Hepatocyte (in vitro differentiated cells): ENCODE measurements around the gene C2CD3. TPM values are rescaled to one million over a fixed set of nuclear protein-coding genes. Genes with fewer than 3 reads are reported as not detected.

Source experiments
- DNase-seq: peaks from one replicate; pipeline ENCODE4 v3.0.0-alpha.2; 2016; ENCODE audit warnings: low spot score
- H2AFZ ChIP-seq: fragments of 200-600 bp; sonication (generic); 2 replicates; pipeline ENCODE4 v1.6.0; 2016; ENCODE audit warnings: antibody characterized with exemption, mild to moderate bottlenecking
- H3K27ac ChIP-seq: fragments of 200-600 bp; sonication (generic); 2 replicates; pipeline ENCODE4 v1.5.1; 2016; ENCODE audit warnings: mild to moderate bottlenecking
- H3K27me3 ChIP-seq: fragments of 200-600 bp; sonication (generic); 2 replicates; pipeline ENCODE4 v1.6.1; 2016
- H3K36me3 ChIP-seq: fragments of 200-600 bp; sonication (generic); replicated peaks from 2 replicates; pipeline ENCODE4 v1.5.1; 2016; ENCODE audit warnings: low read depth; ENCODE audit not compliant: insufficient read depth
- H3K4me1 ChIP-seq: fragments of 200-600 bp; sonication (generic); 2 replicates; pipeline ENCODE4 v1.5.1; 2016; ENCODE audit warnings: mild to moderate bottlenecking, moderate library complexity; ENCODE audit not compliant: insufficient read depth
- H3K4me2 ChIP-seq: fragments of 200-600 bp; sonication (generic); 2 replicates; pipeline ENCODE4 v1.6.0; 2016
- H3K4me3 ChIP-seq: fragments of 200-600 bp; sonication (generic); 2 replicates; pipeline ENCODE4 v1.5.1; 2016; ENCODE audit warnings: mild to moderate bottlenecking
- H3K79me2 ChIP-seq: fragments of 200-600 bp; sonication (generic); 2 replicates; pipeline ENCODE4 v1.6.0; 2017; ENCODE audit warnings: mild to moderate bottlenecking
- H3K9me2 ChIP-seq: fragments of 200-600 bp; sonication (generic); replicated peaks from 2 replicates; pipeline ENCODE4 v1.6.0; 2017; ENCODE audit warnings: mild to moderate bottlenecking; ENCODE audit not compliant: insufficient read depth
- H3K9me3 ChIP-seq: fragments of 200-600 bp; sonication (generic); 2 replicates; pipeline ENCODE4 v1.5.1; 2016; ENCODE audit warnings: low read depth, mild to moderate bottlenecking
- H4K20me1 ChIP-seq: fragments of 200-600 bp; sonication (generic); 2 replicates; pipeline ENCODE4 v1.6.0; 2016; ENCODE audit warnings: mild to moderate bottlenecking; ENCODE audit not compliant: insufficient read depth, poor library complexity, severe bottlenecking
- EZH2 ChIP-seq: fragments of 200-600 bp; sonication (generic); IDR thresholded peaks from 2 replicates; pipeline ENCODE4 v1.6.1; 2016; ENCODE audit warnings: antibody characterized with exemption, mild to moderate bottlenecking, borderline replicate concordance
- EZH2phosphoT487 ChIP-seq: fragments of 200-600 bp; sonication (generic); IDR thresholded peaks from one replicate; pipeline ENCODE4 v1.6.1; 2018; ENCODE audit warnings: antibody characterized with exemption, mild to moderate bottlenecking, low read depth, moderate library complexity; ENCODE audit not compliant: unreplicated experiment, severe bottlenecking
- WGBS: methylation state at CpG from one replicate; pipeline ENCODE4 v1.1.6; 2016; ENCODE audit warnings: low lambda C conversion rate; ENCODE audit errors: missing lambda C conversion rate; 5-methylcytosine and 5-hydroxymethylcytosine counted together
- polyA plus RNA-seq: library from polyadenylated mRNA; unstranded; fragments of >200 nt; fragmentation: Nextera tagmentation; extraction: Ambion mirVana; gene quantifications from 2 replicates; pipeline ENCODE4 v1.2.1, GENCODE V29; 2016
- total RNA-seq: library from RNA; depleted of rRNA; stranded (reverse); fragments of >200 nt; gene quantifications from 2 replicates; pipeline ENCODE4 v1.2.3, GENCODE V29; 2014
- TF ChIP-seq, protein P1 (sequence below): fragments of 200-600 bp; sonication (generic); IDR thresholded peaks from 2 replicates; pipeline ENCODE4 v1.5.1; 2016; ENCODE audit warnings: antibody characterized with exemption, mild to moderate bottlenecking; ENCODE audit not compliant: poor library complexity

C2CD3 gene
- total and polyA plus RNA-seq, 2 experiments from 2014 or later: 9.8 to 16.3 TPM

DNA sequence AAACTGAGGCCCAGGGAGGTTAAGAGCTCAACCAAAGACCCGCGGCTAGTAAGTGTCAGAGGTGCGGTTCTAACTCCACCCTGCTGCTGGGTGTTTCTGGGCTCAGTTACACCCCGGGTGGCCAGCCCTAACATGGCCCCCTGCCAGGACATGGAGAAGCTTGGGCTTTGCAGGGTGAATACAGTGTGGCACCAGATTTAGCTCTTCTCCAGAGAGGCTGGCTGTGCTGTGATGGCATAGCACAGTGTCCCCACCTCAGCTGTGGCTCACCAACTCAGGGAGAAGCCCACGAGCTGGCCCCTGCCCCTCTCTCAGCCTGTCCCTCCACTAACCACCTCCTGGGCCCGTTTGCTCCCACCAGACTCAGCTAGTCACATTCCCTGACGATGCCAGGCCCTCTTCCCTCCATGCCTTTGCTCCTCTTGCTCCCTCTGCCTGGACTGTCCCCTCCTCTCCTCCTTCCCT is 168.9 kb downstream of the C2CD3 start:
- H3K4me2 ChIP-seq: no peak overlapping the region
- no peaks in the 10 kb centered on the region for H3K79me2 ChIP-seq
- H2AFZ ChIP-seq: no peak overlapping the region
- H3K9me3 ChIP-seq: no peaks in the 10 kb centered on the region
- no peaks in the 10 kb centered on the region for H4K20me1 ChIP-seq
- no peak for DNase-seq
- H3K27me3 ChIP-seq: no peaks in the 10 kb centered on the region
- H3K36me3 ChIP-seq: no peaks in the 10 kb centered on the region
- WGBS: 80% methylated on average over 7 of the region's 7 CpGs
- H3K4me3 ChIP-seq: no peak overlapping the region
- no peak for TF ChIP-seq EZH2
- TF ChIP-seq, protein P1, sequence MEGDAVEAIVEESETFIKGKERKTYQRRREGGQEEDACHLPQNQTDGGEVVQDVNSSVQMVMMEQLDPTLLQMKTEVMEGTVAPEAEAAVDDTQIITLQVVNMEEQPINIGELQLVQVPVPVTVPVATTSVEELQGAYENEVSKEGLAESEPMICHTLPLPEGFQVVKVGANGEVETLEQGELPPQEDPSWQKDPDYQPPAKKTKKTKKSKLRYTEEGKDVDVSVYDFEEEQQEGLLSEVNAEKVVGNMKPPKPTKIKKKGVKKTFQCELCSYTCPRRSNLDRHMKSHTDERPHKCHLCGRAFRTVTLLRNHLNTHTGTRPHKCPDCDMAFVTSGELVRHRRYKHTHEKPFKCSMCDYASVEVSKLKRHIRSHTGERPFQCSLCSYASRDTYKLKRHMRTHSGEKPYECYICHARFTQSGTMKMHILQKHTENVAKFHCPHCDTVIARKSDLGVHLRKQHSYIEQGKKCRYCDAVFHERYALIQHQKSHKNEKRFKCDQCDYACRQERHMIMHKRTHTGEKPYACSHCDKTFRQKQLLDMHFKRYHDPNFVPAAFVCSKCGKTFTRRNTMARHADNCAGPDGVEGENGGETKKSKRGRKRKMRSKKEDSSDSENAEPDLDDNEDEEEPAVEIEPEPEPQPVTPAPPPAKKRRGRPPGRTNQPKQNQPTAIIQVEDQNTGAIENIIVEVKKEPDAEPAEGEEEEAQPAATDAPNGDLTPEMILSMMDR: no peak
- TF ChIP-seq EZH2phosphoT487: no peak
- no peaks in the 10 kb centered on the region for H3K4me1 ChIP-seq
- H3K9me2 ChIP-seq: no peaks in the 10 kb centered on the region
- H3K27ac ChIP-seq: no peak overlapping the region

DNA sequence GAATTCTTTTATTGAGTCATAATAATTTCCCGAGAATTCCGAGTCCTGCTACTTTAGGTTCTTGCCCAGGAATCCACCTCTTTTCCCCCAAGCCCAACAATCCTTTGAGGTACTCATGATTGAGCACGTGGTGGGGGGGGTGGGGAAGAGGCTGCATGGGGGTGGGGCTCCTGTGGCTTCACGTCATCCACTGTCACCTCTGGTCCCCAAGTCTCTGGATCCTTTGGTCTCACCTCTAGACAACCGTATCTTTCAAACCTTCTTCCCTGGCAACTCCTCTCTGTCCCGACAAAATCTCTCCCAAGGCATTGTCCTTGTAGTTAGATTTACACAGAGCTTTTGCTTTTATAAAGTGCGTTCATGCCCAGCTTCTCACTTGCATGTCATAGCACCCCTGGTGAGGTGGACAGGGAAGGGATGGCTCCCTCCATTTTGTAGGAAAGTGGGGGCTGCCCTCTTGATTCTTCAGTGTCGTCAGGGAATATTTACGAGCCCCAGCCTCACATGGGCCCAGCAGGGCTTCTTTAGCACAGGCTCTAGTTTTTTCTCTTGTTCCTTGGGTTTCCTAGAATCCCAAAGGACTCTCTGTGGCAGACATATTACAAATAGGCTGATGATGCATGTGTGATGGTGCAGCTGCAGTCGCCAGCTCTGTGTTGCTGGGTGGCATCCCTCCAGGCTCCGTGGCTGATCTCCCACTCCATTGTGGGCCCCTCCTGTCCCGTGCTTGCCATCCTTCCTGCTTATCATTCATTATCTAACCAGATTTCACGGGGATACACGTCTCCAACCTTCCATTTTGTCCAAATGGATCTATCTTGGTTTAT is 170.3 kb downstream of the C2CD3 start:
- Histone ChIP-seq H3K27me3 (no peaks in the 10 kb centered on the region), H3K4me1 (no peaks in the 10 kb centered on the region), H3K4me3 (no peak overlapping the region), H3K9me2 (no peaks in the 10 kb centered on the region), H3K36me3 (no peaks in the 10 kb centered on the region), H3K4me2 (no peak overlapping the region), H3K79me2 (no peaks in the 10 kb centered on the region), H3K9me3 (no peaks in the 10 kb centered on the region), H2AFZ (no peak overlapping the region), H4K20me1 (no peaks in the 10 kb centered on the region), H3K27ac (no peak overlapping the region)
- TF ChIP-seq EZH2: no peak
- no peak for TF ChIP-seq EZH2phosphoT487
- TF ChIP-seq, protein P1: no peak
- 94% methylated on average over 14 of the region's 14 CpGs for WGBS
- no peak for DNase-seq

DNA sequence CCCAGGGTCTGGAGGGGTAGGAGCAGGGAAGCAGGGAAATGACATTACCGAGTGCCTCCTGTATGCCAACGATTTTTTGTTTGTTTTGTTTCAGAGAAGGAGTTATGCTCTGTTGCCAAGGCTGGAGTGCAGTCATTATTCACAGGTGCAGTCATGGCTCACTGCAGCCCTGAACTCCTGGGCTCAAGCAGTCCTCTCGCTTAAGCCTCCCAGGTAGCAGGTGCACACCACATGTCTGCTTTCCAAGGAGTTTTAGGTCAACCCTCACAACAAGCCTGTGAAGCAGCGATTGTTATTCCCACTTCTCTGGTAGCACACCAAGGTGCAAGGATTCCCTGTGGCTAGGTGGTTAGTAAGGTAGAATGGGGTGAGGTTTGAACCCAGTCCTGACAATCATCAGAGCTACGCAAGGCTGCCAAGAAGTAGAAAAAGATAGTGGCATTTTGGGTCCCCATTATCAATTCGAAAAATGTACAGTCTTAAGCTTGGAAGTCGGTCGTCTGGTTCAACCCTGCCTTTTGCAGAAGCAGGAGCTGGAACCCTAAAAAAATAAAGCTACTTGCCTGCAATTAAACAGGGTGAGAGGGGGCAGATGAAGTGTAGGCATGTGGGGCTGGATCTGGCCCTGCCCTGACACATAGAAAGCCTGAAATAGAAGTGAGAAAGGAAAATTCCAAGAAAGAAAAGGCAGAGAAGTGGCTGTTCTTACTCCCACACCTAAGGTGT is 171.1 kb downstream of the C2CD3 start:
- 88% methylated on average over 8 of the region's 8 CpGs for WGBS
- no peaks in the 10 kb centered on the region for H3K9me3 ChIP-seq
- H2AFZ ChIP-seq: no peak overlapping the region
- H3K4me2 ChIP-seq: no peak overlapping the region
- H4K20me1 ChIP-seq: no peaks in the 10 kb centered on the region
- H3K4me1 ChIP-seq: no peaks in the 10 kb centered on the region
- no peak overlapping the region for H3K4me3 ChIP-seq
- H3K9me2 ChIP-seq: no peaks in the 10 kb centered on the region
- H3K27ac ChIP-seq: no peak overlapping the region
- TF ChIP-seq EZH2: no peak
- TF ChIP-seq, protein P1: no peak
- no peak for TF ChIP-seq EZH2phosphoT487
- no peaks in the 10 kb centered on the region for H3K36me3 ChIP-seq
- no peaks in the 10 kb centered on the region for H3K27me3 ChIP-seq
- H3K79me2 ChIP-seq: no peaks in the 10 kb centered on the region
- DNase-seq: no peak
